GM10847 (cell line): Measurements from ENCODE around the gene CDKN2AIP.

ENCODE experiments used
- POLR2A ChIP-seq: IDR thresholded peaks from 2 replicates; pipeline ENCODE4 v1.6.1; 2011; ENCODE audit not compliant: insufficient read length; ENCODE audit errors: extremely low read depth

CDKN2AIP gene, protein sequence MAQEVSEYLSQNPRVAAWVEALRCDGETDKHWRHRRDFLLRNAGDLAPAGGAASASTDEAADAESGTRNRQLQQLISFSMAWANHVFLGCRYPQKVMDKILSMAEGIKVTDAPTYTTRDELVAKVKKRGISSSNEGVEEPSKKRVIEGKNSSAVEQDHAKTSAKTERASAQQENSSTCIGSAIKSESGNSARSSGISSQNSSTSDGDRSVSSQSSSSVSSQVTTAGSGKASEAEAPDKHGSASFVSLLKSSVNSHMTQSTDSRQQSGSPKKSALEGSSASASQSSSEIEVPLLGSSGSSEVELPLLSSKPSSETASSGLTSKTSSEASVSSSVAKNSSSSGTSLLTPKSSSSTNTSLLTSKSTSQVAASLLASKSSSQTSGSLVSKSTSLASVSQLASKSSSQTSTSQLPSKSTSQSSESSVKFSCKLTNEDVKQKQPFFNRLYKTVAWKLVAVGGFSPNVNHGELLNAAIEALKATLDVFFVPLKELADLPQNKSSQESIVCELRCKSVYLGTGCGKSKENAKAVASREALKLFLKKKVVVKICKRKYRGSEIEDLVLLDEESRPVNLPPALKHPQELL

DNA sequence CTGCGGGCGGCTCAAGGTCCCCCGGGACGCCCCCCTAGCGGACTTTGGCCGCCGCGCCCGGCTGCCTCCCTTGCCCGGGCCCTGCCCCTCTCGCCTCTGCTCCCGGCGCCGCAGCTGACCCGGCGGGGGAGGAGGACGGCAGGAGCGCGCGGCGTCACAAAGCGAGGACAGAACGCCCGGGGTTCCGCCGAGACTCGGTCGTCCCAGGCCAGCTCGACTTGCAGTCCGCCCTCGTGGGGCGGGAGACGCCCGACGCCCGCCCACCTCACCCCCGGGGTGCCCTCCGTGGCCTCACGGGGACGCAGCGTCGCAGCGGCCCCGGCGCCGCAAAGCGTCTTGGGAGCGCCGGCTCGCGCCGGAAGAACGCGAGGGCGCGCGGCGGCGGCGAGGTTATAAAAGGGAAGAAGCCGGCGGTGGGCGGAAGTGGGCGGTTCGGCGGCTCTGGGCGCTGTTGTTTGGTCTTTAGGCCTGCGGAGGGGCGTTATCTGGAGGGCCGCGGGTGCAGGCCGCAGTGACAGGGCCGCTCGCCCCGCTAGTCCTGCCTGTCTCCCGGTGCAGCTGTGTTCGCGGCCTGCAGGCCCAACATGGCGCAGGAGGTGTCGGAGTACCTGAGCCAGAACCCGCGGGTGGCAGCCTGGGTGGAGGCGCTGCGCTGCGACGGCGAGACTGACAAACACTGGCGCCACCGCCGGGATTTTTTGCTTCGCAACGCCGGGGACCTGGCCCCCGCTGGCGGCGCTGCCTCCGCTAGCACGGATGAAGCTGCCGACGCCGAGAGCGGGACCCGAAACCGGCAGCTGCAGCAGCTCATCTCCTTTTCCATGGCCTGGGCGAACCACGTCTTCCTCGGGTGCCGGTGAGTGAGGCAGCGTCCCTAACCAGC is at the start of gene CDKN2AIP:
CDKN2AIP (plus strand) TSS at position 423 of the 883 bp plus-strand sequence; CDS start at position 585, 162 bp downstream.
- peak; percentile 88 for TF ChIP-seq POLR2A

DNA sequence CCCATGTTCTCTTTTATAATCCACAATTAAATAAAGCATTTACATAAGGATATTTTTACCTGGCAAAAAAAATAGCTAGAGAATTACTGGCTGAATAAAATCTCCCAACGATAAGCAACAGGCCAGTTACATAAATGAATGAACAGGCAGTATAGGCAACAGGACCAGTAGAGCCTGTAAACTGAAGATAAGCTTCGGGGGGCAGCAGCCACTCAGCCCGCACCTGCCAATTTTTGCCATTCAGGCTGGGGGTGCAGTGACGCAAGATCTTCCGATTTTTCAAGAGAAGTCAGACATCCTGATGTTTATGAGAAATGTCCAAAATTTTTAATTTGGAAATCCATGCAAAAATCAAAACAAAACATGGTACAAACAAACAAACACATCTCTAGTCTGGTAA is 49.0 kb upstream of the CDKN2AIP start:
- no peak for TF ChIP-seq POLR2A

DNA sequence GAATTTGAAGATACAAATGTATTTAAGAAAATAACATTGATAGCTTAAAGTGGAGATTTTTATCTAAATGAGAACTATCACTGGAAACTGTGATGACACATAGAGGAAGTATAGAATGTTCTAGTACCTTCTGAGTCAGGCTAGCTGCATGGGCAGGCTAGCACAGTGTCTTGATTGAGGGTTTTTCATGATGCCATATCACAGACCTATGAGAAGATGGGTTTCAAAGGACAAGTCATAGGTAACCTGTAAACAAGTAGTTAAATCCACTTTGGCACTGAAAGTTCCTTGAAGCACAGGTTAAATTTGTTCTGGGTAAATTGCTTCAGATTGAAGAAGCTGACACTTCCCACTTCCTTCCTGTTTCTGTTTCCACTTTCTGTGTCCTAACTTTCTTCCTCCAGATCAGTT is 48.2 kb upstream of the CDKN2AIP start:
- TF ChIP-seq POLR2A: no peak

DNA sequence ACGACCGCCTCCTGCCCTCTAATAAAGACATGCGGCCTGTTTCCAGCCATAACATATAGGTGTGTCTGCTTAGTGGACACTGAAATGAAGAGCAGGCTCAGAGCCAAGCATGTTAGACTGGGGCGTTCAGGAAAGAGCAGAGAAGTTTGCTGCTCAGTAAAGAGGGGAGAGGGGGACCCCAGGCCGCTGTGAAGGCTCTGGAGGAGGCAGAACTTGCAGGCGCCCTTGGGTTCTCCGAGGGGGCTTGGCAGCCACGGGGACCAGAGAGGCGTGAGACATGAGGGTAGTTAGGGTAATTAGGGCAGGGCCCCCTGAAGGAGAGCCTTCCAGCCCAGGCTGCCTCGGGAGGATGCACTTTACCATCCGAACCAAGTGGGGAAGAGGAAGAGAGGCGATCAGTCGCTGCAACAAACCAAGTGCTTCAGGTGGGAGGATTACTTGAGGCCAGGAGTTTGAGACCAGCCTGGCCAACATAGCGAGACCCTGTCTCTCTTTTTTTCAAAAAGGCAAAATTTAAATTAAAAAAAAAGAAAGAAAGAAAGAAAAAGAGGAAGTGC is 46.6 kb upstream of the CDKN2AIP start:
- no peak for TF ChIP-seq POLR2A

DNA sequence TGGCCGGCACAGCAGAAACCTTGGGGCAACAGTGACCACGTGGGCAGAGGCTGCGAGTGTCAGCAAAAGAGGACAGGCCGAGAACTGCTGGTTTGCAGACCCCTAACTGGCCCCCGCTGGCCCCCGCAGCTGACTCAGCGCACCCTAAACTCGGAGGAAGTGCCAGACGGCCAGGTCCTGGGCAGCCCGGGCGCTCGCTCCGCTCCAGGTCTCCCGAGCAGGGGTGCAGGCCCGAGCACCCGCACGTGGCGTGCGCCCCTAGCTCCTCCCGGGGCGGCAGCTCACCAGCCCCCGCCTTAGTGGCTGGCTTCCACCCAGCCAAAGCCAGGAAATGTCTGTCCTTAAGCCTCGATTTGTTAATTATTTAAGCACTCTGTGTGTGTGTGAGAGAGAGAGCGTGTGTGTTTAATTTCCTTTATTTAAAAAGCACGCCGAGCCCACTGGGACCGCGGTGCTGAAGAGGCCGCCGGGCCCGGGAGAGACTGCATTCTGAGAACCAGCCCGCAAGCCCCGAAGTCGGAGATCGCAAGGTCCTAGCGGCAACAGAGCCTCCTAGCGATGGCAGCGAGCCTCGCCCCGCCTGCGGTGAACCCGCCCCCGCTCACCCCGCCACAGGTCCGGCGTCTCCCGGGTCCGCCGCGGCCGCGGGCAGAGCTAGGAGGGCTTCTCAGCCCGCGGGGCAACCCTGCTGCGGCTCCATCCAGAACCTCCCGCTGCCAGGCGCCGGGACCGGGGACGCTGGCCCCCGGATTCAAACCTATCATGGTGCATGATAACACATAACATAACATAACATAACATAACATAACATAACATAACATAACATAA is 45.9 kb upstream of the CDKN2AIP start:
- TF ChIP-seq POLR2A: no peak

DNA sequence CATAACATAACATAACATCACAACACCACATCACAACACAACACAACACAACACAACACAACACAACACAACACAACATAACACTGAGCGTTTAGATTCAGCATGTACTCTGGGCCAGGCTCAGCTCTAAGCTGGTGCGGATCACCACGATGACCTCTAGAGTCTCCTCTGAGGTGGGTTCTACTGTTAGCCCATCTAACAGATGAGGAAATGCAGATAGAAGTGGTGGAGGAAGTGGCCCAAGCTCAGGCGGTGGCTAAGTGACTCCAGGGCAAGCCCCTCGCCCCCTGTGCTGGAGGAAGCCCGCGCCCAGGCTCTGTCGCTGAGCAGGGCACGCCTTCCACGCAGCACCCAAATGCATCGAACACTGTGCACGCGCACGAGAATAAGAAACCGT is 45.3 kb upstream of the CDKN2AIP start:
- TF ChIP-seq POLR2A: no peak

DNA sequence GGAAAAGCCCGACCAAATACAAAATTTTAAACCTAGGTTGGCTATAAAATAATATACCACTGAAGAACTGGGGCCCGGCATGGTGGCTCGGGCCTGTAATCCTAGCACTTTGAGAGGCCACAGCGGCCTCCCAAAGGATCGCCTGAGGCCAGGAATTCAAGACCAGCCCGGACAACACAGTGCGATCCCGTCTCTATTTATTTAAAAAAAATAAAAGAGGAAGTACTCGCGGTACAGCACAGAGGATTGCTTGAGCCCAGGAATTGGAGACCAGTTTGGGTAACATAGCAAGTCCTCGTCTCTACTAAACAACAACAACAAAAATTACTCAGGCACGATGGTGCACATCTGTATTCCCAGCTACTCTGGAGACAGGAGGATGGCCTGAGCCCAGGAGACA is 44.8 kb upstream of the CDKN2AIP start:
- no peak for TF ChIP-seq POLR2A

DNA sequence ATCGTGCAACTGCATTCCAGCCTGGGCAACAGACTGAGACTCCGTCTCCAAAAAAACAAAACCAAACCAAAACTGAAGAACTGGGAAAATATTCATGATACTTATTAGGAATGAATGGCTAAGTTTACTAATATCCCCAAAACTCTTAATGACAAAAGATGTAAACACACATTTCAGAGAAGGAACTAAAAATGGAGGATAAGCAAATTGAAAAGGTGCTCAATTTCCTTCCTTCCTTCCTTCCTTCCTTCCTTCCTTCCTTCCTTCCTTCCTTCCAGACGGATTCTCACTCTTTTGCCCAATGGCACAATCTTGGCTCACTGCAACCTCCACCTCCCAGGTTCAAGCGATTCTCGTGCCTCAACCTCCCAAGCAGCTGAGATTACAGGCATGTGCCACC is 44.4 kb upstream of the CDKN2AIP start:
- no peak for TF ChIP-seq POLR2A

DNA sequence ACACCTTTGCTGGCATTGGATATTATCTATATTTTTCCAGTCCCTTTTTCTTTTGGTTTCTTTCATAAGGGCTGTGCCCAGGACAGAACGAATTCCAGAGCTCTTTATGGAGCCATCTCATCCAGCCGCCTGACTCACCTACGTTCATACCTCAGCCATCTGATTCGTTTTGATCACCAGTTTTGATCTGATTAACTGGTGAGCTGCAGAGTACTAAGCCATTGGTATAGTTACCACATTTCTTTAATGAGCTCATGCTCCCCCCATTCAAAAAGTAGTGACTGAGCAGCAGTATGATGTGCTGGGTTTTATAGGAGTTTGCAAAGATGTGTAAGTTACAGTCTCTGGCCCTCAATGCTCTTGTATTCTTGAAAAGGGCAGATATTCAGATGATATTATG is 43.0 kb upstream of the CDKN2AIP start:
- no peak for TF ChIP-seq POLR2A

DNA sequence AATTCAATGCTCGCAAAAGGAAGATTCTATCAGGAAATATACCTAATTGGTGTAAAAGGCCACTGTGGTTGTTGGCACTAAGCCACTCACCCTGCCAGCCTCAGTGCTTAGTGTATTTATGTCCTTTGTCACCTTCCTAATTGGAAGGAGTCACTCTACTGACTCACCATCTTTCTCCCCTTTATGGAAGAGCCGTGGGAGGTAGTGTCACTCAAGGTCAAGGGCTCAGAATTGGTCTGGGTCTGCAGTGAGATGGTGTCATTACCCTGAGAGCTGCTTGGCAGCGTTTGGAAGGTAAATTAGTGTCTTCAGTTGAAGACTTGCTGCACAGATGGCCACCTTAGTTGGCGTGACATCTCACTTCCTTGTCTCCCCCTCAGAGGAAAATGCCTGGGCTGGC is 41.7 kb upstream of the CDKN2AIP start:
- TF ChIP-seq POLR2A: no peak

DNA sequence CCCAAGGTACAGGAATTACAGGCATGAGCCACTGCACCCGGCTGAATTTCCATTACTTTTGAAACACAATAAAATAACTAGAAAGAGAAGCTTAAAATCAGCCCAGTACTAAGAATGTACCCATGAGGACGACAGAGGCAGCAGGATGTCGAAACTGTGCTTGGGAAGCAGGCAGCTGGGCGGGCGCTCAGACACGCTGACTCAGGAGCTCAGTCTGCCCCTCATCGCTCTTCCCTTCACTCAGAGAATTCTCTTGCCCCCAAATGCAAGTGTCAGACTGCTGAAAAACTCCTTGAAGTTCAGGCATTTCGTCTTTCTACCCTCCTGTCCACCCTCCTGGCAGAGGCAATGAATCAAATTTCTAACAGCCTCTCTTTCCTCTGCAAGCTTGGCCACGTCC is 41.0 kb upstream of the CDKN2AIP start:
- no peak for TF ChIP-seq POLR2A

DNA sequence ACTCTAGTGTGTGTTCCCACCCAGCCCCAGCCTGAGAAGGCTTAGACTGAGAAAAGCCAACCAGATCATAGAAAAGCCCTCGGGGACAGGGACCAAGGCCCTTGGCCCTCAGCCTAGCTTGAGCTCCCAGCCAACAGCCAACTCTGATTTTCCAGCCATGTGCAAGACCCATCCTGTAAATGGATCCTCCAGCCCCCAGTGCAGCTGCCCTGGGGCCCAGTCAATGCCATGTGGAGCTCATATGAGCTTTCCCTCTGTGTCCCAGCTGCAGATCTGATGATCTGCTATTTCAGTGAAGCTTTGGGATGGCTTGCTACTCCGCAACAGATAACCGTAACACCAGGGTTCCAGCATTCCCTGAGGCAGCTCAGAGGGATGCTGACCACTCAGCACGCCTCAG is 40.5 kb upstream of the CDKN2AIP start:
- TF ChIP-seq POLR2A: no peak

DNA sequence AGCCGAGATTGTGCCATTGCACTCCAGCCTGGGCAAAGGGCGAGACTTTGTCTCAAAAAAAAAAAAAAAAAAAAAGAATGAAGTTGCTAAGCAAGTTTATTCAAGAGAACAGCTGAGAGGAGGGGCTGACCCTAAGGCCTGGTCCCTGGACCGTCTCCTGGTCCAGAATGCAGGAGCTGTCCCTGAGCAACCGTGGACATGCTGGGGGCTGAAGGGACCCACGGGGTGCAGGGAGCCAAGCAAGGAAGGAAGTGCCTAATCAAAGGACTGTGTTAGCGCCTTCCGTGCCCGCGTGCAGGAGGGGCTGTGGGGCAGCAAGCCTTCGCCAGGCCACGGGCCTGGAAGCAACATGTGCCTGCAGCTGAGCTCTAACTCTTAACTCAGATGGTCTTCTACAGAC is 39.1 kb upstream of the CDKN2AIP start:
- no peak for TF ChIP-seq POLR2A

DNA sequence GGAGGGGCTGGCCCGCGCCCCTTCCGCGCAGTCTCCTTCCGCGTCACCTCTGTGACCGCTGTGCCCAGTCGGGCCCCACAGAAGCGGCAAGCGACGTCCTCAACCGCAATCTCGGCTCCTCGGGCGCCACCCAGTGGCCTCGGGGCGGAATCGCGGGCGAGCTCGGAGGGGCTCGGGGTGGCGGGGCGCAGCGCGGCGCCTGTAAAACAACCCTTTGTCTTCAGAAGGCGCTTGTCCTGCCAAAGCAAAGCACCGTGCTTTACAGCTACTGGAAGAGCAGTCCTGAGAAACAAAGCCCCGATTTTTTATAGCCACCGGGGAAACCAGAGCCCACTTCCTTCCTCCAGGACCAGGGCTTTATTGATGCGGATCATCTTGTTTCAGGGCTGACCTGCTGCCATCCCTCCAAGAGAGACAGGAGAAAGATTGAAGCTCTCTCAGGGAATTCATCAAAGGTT is 37.3 kb upstream of the CDKN2AIP start:
- TF ChIP-seq POLR2A: no peak

DNA sequence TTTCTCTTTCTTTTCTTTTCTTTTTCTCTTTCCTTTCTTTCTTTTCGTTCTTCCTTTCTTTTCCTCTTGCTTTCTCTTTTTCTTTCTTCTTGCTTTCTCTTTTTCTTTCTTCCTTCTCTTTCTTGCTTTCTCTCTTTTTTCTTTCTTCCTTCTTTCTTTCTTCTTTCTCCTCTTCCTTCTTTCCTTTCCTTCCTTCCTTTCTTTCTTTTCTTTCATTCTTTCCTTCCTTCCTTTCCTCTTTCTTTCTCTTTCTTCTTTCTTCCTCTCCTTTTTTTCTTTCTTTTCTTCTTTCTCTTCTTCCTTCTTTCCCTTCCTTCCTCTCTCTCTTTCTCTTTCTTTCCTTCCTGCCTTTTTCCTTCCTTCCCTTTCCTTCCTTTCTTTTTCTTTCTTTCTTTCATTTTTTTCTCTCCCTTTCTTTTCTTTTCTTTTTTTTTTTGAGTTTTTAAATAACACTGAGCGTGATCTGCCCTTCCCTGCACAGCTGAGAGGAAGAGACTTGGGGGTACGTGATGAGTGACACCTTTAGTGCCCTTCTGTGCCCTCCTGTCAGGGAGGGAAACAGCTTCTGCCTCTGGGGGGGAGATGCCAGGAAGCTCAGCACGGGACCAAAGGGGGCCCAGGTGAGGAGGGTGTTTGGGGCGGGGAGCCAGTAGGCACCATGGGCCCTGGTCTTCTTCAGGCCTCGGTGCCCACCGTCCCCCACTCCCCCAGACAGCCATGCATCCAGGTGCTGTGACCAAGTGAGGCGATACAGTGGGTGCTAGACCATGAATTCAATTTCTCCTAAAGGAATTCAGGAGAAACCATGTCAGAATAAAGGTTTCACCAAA is 36.6 kb upstream of the CDKN2AIP start:
- no peak for TF ChIP-seq POLR2A
